ENCODE measurements around the gene SMIM1. TPM values are rescaled to one million over a fixed set of nuclear protein-coding genes. Genes with fewer than 3 reads are reported as not detected.
A peak's percentile ranks its signal among the peaks of the same experiment; 100 is the strongest.

The SMIM1 gene
- total RNA-seq, 1 experiment from 2014 or later = 0.26 TPM

DNA sequence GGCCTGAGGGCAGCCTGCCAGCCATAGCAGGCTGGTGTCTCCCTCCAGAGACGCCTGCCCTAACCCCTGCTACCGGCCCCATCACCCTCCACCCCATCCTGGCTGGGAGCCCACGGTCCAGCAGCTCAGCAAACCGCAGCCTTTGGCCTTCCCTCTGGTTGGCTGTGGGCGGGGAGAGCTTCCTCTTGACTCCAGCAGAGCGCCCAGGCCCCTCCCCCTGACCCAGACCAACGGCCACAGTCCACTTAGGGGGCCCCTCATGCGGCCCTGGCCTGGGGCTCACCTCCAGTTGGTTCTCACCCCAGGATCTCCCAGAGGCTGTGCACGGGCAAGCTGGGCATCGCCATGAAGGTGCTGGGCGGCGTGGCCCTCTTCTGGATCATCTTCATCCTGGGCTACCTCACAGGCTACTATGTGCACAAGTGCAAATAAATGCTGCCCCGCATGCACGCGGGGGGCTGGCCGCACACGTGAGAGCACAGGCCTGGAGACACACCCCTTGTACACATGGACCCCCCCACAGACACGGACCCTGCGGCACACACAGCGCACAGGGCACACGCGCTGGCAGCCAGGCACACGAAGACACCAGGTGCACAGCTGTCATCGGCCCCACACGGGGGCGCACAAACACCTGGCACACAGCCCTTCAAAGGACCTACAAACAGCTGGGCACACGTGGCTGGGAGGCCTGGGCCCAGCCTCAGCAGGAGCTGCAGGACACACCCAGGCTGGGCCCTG lies 3.1 kb downstream of the SMIM1 start:
- peak; percentile 53 for DNase-seq (ENCODE audit: low read depth)

DNA sequence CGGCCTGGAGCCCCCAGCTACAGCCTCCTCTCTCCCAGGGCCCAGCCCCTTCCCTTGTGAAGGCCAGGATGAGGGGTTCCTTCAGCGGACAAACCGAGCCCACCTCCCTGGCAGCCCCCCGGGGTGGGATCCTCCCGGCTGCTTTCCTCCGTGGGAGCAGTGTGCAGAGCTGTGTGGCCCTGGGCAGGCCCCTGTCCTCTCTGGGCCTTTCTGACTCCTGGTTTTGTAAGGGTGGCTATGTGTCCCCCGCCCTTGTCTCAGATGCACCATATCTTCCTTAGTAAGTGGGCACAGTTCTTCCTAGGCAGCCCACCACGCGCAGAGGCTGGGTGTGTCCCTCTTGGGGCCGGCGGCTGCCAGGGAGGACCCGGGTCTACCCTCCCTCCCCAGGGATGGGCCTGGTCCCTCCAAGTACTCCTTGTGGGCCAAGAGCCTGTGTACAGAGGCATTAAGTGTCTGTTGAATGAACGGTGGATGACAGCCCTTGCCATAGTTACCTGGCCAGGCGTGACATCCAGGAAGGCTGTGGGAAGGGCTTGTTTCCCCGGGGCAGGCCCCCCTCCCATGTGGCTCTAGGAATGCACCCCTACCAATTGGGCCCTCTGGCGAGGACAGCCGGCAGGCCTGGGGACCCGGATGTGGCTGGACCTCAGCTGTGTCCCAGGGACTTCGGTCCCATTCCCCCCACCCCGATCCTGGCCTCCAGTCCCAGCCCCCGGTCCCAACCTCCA lies 3.8 kb downstream of the SMIM1 start:
- DNase-seq (ENCODE audit: low read depth) = no peak

DNA sequence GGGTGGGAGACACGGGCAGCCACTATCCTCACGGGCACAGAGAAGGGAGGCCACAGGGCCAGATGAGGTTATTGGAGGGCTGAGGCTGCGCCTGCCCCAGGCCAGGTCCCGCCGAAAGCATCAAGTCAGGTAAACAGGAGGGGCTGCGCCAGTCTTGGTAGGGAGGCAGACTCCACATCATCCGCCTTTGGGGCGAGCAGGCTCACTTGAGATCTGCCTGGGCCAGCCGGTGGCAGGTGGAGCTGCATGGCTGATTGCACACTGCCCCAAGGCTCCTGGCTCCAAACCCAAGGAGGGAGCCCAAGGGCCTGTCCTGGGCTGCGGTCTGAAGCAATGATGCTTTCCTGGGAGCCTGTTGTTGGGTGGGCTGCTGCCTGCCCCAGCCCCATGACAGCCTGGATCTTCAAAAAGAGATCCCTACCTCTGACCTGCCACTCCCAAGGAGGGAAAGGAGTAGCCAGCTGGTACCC lies 4.6 kb downstream of the SMIM1 start:
- no peak for DNase-seq (ENCODE audit: low read depth)

DNA sequence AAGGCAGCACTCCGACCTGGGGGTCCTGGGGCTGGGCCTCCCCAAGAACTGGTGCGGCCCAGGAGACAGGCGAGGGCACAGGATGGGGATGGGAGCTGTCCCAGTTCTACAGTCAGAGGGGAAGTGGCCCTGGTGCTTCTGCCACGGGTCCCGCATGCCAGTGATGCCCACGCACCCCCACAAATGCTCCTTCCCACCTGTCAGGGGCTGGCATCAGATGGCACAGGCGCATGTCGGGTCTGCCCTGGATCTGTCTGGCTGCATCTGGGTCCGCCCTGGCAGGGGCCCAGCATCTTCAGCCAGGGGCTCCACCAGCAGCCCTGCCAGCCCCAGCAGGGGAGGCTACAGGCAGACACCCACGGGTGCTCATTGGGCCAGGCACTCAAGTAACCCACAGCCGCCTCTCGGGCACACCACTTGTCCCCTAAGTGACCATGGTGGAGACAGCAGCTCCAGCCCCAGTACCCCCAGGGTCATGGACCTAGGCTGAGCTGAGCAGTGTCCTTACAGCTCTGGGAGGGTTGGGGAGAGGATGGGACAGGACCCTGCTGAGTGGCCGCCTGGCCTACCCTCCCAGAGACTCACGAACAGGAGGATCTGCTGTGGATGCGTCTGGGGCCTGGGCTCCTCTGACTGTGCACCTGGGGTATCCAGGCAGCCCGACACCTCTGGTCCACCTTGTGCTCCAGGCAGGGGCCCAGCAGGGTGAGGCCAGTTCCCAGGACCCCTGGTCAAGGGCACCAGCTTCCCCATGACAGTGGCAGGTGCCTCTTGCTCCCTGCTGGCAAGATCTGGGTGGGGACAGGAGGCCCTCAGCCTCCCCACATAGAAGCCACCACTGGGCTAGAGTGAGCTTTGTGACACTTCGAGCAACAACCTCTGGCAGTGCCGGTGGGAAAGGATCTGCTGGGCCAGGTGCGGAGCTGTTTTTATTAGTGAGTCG lies 5.4 kb downstream of the SMIM1 start:
- no peak for DNase-seq (ENCODE audit: low read depth)

DNA sequence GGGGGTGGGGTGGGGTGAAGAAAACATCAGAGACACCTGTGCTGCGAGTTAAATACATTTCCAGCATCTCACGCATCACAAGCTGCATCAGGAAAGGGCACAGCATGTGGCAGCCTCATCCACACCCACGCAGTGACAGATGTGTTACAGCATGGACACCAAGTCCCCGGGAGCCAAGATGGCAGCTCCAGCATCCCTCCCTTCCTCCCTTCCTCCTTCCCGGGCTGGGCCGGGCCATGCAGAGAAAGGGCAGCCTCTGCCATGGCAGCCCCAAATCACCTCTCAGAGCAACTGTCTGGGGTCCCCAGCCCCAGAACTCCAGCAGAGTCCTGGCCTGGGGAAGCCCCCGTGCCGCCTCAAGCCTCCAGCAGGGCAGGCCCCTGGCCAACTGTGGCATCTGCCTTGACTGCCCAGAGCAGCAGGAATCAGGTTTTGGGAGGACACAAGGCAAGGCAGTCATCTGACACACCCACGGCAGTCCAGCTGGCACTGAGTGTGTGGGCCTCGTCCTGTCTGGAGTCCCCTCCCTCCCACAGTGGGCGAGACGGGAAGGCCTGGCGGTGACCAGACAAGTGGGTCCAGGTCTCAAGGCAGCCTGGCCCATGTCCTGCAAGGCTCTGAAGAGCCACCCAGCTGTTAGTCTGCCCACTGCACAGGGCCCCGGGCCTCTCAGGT lies 6.2 kb downstream of the SMIM1 start:
- no peak for DNase-seq (ENCODE audit: low read depth)

DNA sequence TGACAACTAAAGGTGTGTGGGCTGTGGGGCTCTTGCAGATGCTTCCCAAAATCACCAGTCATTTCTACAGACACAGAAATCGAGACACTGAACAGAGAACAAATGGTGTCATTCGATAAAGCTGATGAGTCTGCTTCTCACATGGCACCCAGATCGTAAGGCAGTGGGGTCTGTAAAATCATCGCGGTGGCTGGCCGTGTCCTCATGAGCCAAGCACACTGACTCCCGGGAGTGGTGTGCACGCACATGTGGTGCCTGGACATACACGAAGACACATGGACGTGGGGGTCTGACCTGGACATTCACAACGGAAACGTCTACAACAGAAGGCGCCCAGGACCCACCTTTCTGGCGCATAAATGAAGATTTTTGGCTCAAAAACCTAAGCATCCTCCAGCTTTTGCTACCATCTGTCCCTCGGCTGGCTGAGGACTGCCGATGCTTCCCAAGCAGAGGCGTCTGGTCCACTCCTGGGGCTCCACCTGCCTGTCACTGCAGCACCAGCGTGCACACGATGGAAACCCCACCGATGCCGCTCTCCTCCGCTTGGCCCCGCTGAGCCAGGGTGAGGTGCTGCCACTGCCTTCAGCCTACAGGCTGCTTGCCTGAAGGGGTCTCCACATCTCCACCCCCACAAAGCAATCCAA lies 6.8 kb downstream of the SMIM1 start:
- DNase-seq (ENCODE audit: low read depth) = no peak

DNA sequence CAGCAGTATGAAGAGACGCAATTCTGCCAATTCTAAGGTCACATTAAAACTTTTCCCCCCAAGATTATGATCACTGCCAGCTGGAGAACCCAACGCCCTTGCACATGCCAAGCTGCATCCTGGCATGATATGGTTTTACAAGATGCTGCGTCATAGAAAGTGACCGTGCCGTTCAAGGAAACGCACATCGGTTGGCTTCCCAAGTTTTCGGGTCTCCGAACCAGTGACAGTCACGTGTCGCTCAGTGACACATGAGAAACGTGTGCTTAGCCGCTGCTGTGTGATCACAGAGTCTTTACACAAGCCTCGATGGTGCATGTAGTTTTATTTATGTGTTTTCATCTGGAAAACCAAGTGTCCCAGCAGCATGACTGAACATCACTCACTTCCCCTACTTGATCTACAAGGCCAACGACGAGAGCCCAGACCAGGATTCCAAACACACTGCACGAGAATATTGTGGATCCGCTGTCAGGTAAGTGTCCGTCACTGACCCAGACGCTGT lies 7.4 kb downstream of the SMIM1 start:
- DNase-seq (ENCODE audit: low read depth) = no peak

DNA sequence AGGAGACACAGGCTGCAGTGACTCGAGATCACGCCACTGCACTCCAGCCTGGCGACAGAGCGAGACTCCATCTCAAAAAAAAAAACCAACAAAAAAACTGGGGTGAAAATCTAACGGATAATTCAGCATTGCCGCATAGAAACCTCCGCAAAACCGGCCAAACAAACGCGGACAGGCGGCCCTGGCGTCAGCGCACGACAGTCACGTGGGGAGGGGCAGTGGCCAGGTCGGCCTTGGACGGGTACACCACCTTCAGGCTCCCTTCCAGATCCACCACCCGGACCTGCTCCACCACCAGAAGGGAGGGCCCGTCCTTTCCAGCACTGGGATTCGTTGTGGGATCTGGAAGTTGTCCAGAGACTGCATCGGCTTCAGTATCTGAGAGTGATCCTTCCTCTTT lies 8.4 kb downstream of the SMIM1 start:
- DNase-seq (ENCODE audit: low read depth) = no peak

DNA sequence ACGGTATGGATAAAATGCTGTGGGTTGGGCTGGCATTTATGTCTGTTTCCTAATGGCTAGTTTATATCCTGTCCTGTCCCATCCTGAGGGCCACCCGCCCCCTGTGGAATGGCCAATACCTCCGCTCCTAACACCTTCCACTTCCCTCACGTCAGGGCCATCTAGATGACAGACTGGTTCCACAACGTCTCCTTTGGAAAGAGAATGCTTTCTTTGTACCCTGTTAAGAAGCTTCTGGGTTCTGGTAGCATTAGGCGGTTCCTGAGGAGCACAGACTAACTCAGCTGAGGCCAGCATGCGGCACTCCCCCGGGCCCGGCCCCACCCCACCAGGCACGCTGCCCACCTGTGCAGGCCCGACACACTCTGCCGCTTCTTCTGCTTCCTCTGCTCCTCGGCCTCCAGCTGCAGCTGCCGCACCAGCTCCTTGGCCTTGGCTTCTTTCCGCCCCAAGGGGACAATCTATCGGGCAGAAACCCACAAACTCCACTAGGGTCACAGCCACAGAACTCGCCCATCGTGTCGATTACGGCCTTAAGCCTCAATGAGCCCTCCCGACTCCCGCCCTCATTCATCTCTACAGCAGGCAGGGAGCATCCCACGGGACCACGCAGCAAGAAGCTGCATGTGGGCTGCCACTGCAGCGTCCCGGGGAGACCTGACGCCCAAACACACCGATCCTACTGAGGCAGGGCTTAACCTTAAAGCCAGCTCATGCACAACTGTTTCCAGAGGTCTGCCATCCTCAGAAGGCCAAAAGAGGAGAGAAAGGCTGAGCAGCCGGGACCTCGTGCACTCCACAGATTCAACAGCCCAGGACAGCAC lies 11.3 kb downstream of the SMIM1 start:
- no peak for DNase-seq (ENCODE audit: low read depth)

DNA sequence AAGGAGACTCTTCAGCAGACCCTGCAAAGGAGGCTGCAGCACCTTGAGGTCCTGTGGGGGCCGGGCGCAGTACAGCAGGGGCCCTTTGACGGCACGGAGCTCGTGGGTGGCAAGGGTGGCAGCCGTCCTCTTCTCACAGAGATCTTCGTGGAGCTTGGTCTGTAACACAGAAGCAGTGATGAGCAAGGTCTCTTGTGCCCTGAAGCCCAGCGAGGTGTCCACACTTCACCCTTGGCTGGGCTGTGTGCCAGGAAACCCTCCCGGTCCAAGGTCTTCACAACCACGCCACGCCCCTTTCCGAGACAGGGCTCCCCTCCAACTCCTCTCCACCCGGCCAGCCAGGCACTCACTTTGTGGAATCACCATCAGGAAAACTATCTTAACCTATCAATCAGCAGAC lies 12.5 kb downstream of the SMIM1 start:
- no peak for DNase-seq (ENCODE audit: low read depth)

DNA sequence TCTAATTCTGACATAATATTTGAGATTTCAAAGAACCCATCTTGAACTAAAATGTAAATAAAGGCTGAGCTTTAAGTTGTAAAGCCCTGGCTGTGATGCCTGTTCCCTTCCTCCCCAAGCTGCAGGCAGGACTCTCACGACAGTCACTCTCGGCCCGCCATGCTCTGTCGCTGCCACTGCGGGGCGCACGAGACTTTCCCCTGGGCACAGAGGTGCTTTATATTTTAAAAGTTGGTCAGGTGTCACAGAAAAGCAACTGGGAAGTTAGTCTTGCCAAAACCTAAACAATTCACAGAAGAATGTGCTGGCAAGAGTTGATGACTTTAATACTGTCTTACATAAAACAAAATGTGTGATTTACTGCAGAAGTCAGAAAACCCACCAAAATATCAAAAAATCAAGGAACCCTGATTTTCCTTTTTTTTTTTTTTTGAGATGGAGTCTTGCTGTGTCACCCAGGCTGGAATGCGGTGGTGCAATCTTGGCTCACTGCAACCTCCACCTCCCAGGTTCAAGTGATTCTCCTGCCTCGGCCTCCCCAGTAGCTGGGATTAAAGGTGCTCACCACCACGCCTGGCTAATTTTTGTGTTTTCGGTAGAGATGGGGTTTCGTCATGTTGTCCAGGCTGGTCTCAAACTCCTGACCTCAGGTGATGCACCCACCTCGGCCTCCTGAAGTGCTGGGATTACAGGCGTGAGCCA lies 13.1 kb downstream of the SMIM1 start:
- no peak for DNase-seq (ENCODE audit: low read depth)

DNA sequence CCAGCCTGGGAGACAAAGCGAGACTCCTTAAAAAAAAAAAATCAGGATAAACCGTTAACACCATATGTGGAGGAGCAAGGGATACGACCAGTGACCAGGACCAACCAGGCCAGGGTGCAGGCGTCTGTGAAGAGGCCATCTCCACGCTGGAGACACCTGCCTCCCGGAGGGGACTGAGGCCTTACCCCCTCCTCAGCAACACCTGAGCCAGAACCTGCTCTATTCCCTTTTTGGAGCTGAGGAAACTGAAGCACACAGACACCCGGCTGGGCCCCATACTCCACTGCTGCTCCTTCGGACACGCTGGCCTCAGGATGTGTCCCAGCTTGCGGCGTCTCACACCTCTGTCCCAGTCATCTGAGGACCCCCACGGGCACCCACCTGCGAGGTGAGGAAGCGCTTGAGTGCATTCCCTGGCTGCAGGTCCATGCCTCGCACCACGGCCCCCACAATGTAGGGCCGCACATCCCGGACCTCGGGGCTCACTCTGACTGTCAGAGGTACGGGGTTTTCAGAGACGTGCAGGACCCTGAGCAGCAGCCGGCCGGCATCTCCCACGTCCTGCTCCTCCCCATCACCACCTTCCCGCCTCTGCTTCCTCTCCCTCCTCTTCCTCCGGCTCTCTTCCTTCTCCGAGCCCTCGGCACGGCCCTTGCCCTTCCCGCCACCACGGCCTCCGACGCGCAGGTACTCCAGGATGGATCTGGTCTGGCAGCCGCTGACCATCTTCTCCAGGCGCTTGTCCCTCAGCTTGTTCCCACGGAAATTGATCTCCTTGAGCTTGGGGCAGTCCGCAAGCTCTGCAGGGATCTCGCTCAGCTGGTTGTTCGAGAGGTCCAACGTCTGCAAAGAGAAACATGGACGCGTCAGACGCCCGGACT lies 14.2 kb downstream of the SMIM1 start:
- DNase-seq (ENCODE audit: low read depth) = no peak

DNA sequence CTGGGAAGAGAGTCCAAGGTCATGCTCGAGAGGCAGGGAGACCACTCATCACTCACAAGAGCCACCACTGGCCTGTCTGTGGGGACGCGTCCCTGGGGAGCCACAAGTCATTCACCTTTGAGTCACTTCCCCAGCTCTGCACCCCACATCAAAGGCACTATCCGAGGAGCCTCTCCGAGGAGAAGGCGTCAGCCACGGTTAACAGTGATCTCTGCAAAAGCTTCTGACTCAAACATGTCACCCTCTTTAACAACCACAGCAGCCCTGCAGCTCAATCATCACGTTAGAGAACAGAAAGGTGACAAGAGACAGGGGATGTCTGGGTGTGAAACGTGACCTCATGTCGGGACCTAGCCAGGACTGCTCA lies 14.8 kb downstream of the SMIM1 start:
- no peak for DNase-seq (ENCODE audit: low read depth)

DNA sequence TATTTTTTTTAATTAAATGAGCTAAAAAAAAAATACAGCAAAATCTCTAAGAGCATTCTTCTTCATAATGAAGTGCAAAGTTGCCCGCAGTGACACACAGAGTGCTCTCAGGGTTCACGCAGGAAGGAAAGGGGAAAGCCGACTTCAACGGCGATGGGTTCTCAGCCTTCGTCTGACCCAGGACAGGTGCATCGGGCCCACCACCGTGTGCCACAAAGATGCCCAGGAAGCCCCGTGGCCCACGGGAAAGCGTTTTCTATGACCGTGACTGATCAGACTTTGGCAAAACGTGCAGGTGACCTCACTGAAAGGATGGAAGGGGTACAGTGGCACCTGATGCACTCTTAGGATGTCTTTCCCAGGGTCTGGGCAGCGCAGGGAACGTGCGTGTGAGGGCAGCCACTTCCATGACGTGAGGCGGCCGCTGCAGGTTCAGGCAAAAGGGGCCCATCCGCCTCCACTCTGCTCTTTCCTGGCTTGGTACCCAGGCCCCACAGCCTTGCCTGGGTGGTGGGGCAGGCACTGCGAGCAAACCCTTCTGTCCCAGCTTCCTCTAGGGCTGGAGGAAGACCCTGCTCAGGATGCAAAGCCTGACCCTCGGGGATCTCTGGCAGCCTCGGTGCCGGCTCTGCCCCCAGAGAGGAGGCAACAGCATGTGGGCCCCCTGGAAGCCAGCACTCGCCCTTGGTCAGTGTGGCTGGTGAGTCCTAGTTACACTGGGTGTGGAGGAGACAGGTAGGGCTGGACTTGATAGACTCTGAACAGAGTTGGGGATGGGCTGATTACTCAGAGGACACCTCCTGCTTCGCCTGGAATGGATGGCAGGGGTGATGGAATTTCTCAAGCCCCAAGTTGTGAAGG lies 15.4 kb downstream of the SMIM1 start:
- no peak for DNase-seq (ENCODE audit: low read depth)

DNA sequence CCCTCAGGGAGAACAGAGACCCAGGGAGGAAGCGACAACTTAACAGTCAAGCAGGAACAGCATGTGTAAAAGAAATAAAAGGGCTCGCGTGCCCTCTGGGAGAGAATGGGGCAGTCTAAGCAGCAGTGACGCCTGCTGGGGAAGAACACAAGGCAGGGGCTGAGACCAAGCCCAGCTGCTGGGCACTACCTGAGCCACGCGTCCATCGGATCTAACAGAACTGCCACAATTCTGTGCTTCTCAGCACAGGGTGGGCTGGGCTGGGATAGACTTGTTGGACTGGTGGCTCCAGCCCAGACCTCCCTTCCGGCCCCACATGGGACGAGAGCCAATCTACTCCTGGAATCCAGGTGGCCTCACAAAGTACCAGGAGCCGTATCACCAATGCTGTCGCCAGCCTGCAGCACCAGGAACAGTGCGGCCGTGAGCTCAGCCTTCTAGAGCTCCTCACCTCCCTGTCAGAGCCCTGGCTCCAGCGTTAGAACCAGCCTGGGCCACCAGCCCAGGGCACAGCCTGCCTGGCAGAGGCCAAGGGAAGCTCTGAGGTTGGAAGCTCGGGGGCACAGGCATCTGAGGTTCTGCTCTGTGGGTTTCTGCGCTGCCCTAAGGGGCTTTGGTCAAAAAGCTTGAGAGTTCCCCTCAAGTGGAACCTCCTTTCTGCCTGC lies 16.3 kb downstream of the SMIM1 start:
- DNase-seq (ENCODE audit: low read depth) = no peak

All from HT1080 (cell line).